Measurements from ENCODE around the gene MAN2B2. TPM values are rescaled to one million over a fixed set of nuclear protein-coding genes. Genes with fewer than 3 reads are reported as not detected.

The MAN2B2 gene
- total and polyA plus RNA-seq, 9 donors: 19.1 to 49.2 (median 40.0) TPM

- TF ChIP-seq POLR2A (IDR thresholded peaks at IDR 0.05) (no peak), CTCF (IDR thresholded peaks at IDR 0.05) (no peak), EP300 (IDR thresholded peaks at IDR 0.05) (no peak)
- no peak overlapping the region for H3K4me3 ChIP-seq
- no peak for DNase-seq
- intact Hi-C loops (cut with DNase I): no loop called here
- no peak overlapping the region for H3K27ac ChIP-seq
- no peaks in the 10 kb centered on the region for H3K27me3 ChIP-seq
- no peaks in the 10 kb centered on the region for H3K36me3 ChIP-seq
- no peaks in the 10 kb centered on the region for H3K4me1 ChIP-seq (ENCODE audit: insufficient read depth)
- H3K9me3 ChIP-seq: peaks cover 0 to 4% of the 10 kb centered on the region in 2 donors
- 84 to 88% (median 84%) methylated on average over 28 of the region's 28 CpGs for WGBS, 3 donors
These were observed 33.9 kb downstream of the MAN2B2 start for GRCh38 chr4:6608758-6609414.

- TF ChIP-seq EP300 (IDR thresholded peaks at IDR 0.05) (no peak), CTCF (IDR thresholded peaks at IDR 0.05) (no peak), POLR2A (IDR thresholded peaks at IDR 0.05) (no peak)
- H3K27me3 ChIP-seq: no peaks in the 10 kb centered on the region
- no peaks in the 10 kb centered on the region for H3K4me1 ChIP-seq (ENCODE audit: insufficient read depth)
- no peak for DNase-seq
- WGBS, 3 donors: 89 to 94% (median 94%) methylated on average over 23 to 26 of the region's 26 CpGs
- intact Hi-C loops (cut with DNase I): no loop called here
- peaks cover 0 to 4% of the 10 kb centered on the region in 2 donors for H3K9me3 ChIP-seq
- no peaks in the 10 kb centered on the region for H3K36me3 ChIP-seq
- no peak overlapping the region for H3K4me3 ChIP-seq
- no peak overlapping the region for H3K27ac ChIP-seq
These were observed 34.6 kb downstream of the MAN2B2 start for GRCh38 chr4:6609415-6610079.

- TF ChIP-seq EP300 (IDR thresholded peaks at IDR 0.05): no peak
- TF ChIP-seq CTCF (IDR thresholded peaks at IDR 0.05): no peak
- no peak for TF ChIP-seq POLR2A (IDR thresholded peaks at IDR 0.05)
- Histone ChIP-seq H3K9me3 (no peaks in the 10 kb centered on the region), H3K4me3 (no peak overlapping the region), H3K27ac (no peak overlapping the region), H3K36me3 (no peaks in the 10 kb centered on the region), H3K27me3 (no peaks in the 10 kb centered on the region), H3K4me1 (ENCODE audit: insufficient read depth) (no peaks in the 10 kb centered on the region)
- no peak for DNase-seq
- 95% methylated on average over 24 of the region's 24 CpGs for WGBS, 3 donors
- intact Hi-C loops (cut with DNase I): no loop called here
These were observed 36.0 kb downstream of the MAN2B2 start for GRCh38 chr4:6610856-6611430.

GRCh38 chr4:6612961-6613675, 38.1 kb downstream of the MAN2B2 start:
- no peak for DNase-seq
- Histone ChIP-seq H3K36me3 (no peaks in the 10 kb centered on the region), H3K27me3 (no peaks in the 10 kb centered on the region), H3K4me1 (ENCODE audit: insufficient read depth) (no peaks in the 10 kb centered on the region), H3K4me3 (no peak overlapping the region), H3K27ac (no peak overlapping the region), H3K9me3 (peaks cover 0 to 5% of the 10 kb centered on the region in 2 donors)
- WGBS, 3 donors: 91 to 98% (median 96%) methylated on average over 3 of the region's 3 CpGs
- intact Hi-C loops (cut with DNase I): no loop called here
- TF ChIP-seq CTCF (IDR thresholded peaks at IDR 0.05) (no peak), POLR2A (IDR thresholded peaks at IDR 0.05) (no peak), EP300 (IDR thresholded peaks at IDR 0.05) (no peak)
